WTC11 (cell line): ENCODE results near the gene LYZL4.

Experiments
- ATF1 ChIP-seq: sonication (generic); formaldehyde crosslinking; IDR thresholded peaks from 2 replicates; pipeline ENCODE4 v1.8.1; 2023; ENCODE audit warnings: mild to moderate bottlenecking, moderate library complexity, missing genetic modification reagents
- GABPB1 ChIP-seq: sonication (generic); formaldehyde crosslinking; IDR thresholded peaks from 2 replicates; pipeline ENCODE4 v1.8.1; 2023; ENCODE audit warnings: mild to moderate bottlenecking, missing genetic modification reagents
- NFYB ChIP-seq: sonication (generic); formaldehyde crosslinking; conservative IDR thresholded peaks from 2 replicates; pipeline ENCODE4 v1.8.0; 2022; ENCODE audit warnings: low read depth, missing genetic modification reagents
- TCF7 ChIP-seq: sonication (generic); formaldehyde crosslinking; IDR thresholded peaks from 2 replicates; pipeline ENCODE4 v1.8.0; 2022; ENCODE audit warnings: mild to moderate bottlenecking, low read depth, missing genetic modification reagents, moderate library complexity
- TF ChIP-seq, protein P1 (sequence below): fragments of 200-600 bp; IDR thresholded peaks from 2 replicates; pipeline ENCODE4 v1.8.0; 2022; ENCODE audit warnings: antibody characterized with exemption
- TF ChIP-seq, protein P2 (sequence below): sonication (generic); formaldehyde crosslinking; IDR thresholded peaks from 2 replicates; pipeline ENCODE4 v1.8.1; 2023; ENCODE audit warnings: mild to moderate bottlenecking, missing genetic modification reagents, moderate library complexity
- TF ChIP-seq, protein P3 (sequence below): sonication (generic); formaldehyde crosslinking; IDR thresholded peaks from 2 replicates; pipeline ENCODE4 v1.8.0; 2022; ENCODE audit warnings: mild to moderate bottlenecking, missing genetic modification reagents
- TF ChIP-seq, protein P4 (sequence below): sonication (generic); formaldehyde crosslinking; IDR thresholded peaks from 2 replicates; pipeline ENCODE4 v1.8.1; 2023; ENCODE audit warnings: mild to moderate bottlenecking, missing genetic modification reagents
- TF ChIP-seq, protein P5 (sequence below): sonication (generic); formaldehyde crosslinking; IDR thresholded peaks from 2 replicates; pipeline ENCODE4 v1.8.1; 2023; ENCODE audit warnings: mild to moderate bottlenecking, missing genetic modification reagents

DNA sequence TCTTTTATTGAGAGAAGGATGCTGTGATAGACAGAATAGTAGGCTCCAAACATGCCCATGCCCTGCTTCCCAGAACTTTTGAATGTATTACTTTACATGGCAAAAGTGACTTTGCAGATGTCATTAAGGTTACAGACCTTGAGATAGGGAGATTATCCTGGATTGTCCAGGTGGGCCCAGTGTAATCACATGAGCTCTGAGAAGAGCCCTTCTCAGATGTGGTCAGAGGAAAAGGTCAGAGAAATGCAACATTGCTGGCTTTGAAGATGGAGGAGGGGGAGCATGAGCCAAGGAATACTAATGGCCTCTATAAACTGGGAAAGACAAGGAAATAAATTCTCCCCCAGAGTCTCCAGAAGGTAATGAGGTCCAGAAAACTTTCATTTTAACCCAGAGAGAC lies 45.8 kb upstream of the LYZL4 start:
- TF ChIP-seq NFYB (CRISPR knock-in tag) (no peak), TCF7 (CRISPR knock-in tag) (no peak), GABPB1 (CRISPR knock-in tag) (no peak), ATF1 (CRISPR knock-in tag) (no peak)
- TF ChIP-seq, protein P1, sequence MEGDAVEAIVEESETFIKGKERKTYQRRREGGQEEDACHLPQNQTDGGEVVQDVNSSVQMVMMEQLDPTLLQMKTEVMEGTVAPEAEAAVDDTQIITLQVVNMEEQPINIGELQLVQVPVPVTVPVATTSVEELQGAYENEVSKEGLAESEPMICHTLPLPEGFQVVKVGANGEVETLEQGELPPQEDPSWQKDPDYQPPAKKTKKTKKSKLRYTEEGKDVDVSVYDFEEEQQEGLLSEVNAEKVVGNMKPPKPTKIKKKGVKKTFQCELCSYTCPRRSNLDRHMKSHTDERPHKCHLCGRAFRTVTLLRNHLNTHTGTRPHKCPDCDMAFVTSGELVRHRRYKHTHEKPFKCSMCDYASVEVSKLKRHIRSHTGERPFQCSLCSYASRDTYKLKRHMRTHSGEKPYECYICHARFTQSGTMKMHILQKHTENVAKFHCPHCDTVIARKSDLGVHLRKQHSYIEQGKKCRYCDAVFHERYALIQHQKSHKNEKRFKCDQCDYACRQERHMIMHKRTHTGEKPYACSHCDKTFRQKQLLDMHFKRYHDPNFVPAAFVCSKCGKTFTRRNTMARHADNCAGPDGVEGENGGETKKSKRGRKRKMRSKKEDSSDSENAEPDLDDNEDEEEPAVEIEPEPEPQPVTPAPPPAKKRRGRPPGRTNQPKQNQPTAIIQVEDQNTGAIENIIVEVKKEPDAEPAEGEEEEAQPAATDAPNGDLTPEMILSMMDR, result no peak
- TF ChIP-seq, protein P2, sequence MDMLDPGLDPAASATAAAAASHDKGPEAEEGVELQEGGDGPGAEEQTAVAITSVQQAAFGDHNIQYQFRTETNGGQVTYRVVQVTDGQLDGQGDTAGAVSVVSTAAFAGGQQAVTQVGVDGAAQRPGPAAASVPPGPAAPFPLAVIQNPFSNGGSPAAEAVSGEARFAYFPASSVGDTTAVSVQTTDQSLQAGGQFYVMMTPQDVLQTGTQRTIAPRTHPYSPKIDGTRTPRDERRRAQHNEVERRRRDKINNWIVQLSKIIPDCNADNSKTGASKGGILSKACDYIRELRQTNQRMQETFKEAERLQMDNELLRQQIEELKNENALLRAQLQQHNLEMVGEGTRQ (CRISPR knock-in tag), result no peak
- TF ChIP-seq, protein P3, sequence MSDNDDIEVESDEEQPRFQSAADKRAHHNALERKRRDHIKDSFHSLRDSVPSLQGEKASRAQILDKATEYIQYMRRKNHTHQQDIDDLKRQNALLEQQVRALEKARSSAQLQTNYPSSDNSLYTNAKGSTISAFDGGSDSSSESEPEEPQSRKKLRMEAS (CRISPR knock-in tag), result no peak
- TF ChIP-seq, protein P4, sequence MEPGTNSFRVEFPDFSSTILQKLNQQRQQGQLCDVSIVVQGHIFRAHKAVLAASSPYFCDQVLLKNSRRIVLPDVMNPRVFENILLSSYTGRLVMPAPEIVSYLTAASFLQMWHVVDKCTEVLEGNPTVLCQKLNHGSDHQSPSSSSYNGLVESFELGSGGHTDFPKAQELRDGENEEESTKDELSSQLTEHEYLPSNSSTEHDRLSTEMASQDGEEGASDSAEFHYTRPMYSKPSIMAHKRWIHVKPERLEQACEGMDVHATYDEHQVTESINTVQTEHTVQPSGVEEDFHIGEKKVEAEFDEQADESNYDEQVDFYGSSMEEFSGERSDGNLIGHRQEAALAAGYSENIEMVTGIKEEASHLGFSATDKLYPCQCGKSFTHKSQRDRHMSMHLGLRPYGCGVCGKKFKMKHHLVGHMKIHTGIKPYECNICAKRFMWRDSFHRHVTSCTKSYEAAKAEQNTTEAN (CRISPR knock-in tag), result no peak
- TF ChIP-seq, protein P5, sequence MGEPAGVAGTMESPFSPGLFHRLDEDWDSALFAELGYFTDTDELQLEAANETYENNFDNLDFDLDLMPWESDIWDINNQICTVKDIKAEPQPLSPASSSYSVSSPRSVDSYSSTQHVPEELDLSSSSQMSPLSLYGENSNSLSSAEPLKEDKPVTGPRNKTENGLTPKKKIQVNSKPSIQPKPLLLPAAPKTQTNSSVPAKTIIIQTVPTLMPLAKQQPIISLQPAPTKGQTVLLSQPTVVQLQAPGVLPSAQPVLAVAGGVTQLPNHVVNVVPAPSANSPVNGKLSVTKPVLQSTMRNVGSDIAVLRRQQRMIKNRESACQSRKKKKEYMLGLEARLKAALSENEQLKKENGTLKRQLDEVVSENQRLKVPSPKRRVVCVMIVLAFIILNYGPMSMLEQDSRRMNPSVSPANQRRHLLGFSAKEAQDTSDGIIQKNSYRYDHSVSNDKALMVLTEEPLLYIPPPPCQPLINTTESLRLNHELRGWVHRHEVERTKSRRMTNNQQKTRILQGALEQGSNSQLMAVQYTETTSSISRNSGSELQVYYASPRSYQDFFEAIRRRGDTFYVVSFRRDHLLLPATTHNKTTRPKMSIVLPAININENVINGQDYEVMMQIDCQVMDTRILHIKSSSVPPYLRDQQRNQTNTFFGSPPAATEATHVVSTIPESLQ, result no peak
